ENCODE results near the gene SLC35F6.
"Not testable (repeated sequence)": the region's sequence is repeated elsewhere in the genome, so short reads cannot be mapped to it uniquely, and the experiment has no call there.

Gene SLC35F6

DNA sequence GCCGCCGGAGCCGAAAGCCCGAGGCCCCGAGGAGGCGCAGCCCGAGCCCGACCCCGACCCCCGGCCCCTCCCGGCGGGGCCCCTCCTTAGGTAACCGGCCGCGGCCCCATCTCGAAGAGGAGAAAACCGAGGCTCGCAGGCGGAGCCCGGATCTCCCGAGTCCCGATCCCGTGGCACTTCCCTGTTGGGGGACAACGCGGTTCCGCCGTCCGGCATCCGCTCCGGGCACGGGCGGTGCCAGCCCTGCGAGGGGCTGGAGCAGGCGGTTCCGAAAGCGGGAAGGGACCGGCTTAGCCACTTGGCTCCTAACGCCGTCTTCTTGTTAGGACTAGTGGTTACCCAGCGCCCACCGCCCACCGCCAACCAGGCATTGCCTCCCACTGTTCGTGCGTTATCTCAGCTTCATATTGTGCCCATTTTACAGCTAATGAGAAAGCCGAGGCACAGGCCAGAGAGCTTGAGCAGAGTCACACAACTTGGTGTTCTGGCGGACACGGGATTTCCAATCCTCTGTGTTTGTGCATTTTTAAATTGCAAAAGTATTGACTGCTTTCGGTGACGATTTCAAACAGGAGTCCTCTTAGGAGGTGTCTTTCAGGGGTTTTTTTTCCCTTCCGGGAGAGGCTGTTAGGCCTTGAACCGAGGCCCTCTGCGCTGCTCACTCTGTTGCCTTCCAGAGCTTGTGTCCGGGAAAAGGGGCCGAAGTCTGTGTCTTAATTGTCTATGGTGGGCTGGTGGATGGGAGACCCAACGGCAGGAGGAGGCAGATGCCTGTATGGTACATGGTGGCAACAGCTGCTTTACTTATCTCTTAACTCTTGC is 22.3 kb downstream of the SLC35F6 start:
- DNase-seq, result no peak

DNA sequence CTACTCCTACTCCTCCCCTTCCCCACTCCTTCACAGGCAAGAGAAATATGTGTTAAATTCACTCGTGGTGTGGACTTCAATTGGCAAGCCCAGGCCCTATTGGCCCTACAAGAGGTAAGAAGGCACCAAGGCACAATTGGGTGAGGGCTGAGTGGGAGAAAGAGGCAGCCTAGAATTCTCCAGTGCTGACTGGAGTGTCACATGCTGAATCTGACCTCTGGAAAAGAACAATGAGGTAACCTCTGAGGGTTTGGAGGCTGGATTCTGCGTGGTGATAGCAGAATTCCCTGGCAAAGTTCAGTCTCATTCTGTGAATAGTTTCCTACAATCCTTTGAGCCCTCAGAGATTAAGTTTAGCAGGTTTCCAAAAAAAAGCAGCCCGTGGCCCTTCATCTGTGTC is 28.6 kb downstream of the SLC35F6 start:
- DNase-seq, result no peak

- DNase-seq, result no peak
These were observed 29.4 kb downstream of the SLC35F6 start for GRCh38 chr2:26793518-26793917.

- DNase-seq, result not testable (repeated sequence)
These were observed 31.1 kb downstream of the SLC35F6 start for GRCh38 chr2:26795135-26795534.

- no peak for DNase-seq
These were observed 37.2 kb downstream of the SLC35F6 start for GRCh38 chr2:26801328-26801727.

DNA sequence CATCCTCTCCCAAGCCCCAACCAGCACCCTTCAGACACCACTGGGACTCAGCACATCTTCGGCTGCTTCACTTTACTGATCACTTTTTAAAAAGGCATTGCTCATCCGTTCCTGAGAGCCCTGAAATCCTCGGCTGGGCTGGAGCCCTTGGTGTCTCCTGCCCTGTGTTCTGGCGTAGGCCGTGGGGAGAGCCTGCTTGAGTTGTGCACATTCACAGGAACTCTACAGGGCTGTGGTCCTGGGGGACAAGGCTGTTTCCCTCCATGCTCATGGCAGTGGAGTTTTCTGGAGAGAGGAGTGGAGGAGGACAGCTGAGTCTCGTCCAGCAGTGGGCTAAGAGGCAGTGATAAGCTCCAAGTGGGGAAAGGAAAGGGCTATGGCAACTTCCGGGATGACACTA is 37.7 kb downstream of the SLC35F6 start:
- DNase-seq, result no peak

DNA sequence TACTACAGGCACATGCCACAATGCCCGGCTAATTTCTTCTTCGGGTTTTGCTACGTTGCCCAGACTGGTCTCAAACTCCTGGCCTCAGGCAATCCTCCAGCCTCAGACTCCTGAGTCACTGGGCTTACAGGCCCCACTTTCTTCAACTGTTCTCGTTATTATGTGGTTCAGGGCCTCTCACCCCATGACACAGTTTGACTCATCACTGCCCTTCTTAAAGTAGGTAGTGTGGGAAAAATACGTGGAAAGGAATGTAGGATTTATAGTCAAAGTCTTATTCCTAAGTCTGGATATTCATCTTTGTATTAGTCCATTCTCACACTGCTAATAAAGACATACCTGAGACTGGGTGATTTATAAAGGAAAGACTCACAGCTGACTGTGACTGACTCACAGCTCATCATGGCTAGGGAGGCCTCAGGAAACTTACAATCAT is 41.2 kb downstream of the SLC35F6 start:
- no peak for DNase-seq

DNA sequence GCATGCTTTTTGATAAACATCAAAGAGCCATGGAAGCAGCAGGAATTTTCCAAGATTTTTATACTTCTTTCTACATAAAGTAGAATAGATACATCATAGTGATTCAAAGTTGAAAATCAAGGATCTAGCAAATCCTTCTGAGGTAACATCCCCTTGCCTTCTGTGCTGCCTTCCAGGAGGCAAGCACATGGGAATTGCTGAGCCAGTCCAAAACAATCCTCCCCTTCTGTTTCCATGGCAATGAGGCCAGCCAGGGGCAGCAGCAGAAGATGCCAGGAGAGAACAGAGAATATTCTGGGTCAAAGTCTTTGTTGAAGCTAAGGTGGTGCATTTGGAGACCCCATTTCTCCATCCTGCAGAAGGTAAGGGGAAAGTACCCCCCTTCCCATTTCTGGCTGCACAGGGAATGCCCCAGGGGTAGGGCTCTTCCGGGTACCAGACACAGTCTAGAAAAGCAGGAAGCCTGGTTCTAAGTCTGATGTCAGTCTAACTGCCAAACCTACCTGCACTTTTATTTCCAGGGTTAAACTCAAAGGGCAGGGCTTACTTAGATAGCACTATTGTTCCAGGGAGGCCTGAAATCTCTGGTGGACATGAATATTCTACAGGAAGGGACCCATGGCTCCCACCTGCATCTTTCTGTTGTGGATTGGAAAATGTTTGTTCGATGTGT is 43.8 kb downstream of the SLC35F6 start:
- no peak for DNase-seq

- no peak for DNase-seq
These were observed 45.1 kb downstream of the SLC35F6 start for GRCh38 chr2:26809211-26809610.

DNA sequence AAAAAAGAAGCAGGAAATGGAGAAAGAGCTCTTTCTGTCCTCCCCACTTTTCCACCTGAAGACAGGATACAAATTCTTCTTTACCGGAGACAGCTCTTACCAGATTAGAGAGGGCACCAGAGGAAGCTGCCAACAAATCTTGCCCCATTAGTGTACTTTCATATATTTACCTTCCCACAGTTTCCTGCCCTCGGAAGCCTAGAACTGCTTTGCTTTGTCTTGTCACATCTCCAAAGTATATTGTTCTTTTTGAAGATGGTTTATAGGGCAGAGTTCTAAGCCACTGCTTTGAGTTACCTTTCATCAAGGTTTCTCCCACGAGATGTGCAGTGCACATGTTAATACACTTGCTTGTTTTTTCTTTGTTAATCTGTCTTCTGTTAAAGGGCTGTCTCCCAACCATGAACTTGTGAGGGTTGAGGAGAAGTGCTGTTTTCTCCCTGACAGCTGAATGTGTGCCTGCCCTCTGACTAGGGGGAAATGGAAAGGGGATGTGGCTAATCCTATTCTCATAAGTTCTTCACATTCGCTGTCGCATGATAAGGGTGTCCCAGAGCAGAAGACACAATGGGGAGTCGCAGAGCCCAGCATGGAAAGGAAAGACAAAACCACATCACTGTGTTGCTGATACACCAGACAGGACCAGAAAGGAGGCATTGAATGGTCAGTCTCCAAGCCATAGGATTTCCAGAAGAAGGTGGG is 45.9 kb downstream of the SLC35F6 start:
- DNase-seq, result no peak

GRCh38 chr2:26811261-26811660 is 47.2 kb downstream of the SLC35F6 start:
- DNase-seq, result no peak

GRCh38 chr2:26811791-26812694 is 48.0 kb downstream of the SLC35F6 start:
- no peak for DNase-seq

GRCh38 chr2:26812731-26813130 is 48.6 kb downstream of the SLC35F6 start:
- no peak for DNase-seq

DNA sequence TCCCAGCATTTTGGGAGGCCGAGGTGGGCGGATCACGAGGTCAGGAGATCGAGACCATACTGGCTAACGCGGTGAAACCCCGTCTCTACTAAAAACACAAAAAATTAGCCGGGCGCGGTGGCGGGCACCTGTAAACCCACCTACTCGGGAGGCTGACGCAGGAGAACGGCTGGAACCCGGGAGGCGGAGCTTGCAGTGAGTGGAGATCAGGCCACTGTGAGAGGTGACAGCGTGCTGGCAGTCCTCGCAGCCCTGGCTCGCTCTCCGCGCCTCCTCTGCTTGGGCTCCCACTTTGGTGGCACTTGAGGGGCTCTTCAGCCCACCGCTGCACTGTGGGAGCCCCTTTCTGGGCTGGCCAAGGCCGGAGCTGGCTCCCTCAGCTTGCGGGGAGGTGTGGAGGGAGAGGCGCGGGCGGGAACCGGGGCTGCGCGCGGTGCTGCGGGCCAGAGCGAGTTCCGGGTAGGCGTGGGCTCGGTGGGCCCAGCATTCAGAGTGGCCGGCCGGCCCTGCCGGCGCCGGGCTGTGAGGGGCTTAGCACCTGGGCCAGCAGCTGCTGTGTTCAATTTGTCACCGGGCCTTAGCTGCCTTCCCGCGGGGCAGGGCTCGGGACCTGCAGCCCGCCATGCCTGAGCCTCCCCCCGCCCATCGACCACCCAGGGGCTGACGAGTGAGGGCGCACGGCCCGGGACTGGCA is 50.1 kb downstream of the SLC35F6 start:
- DNase-seq, result not testable (repeated sequence)

- no peak for DNase-seq
These were observed 52.8 kb downstream of the SLC35F6 start for GRCh38 chr2:26816893-26817292.

GRCh38 chr2:26818255-26818654 is 54.2 kb downstream of the SLC35F6 start:
- no peak for DNase-seq

GRCh38 chr2:26818972-26819371 is 54.9 kb downstream of the SLC35F6 start:
- DNase-seq, result no peak

DNA sequence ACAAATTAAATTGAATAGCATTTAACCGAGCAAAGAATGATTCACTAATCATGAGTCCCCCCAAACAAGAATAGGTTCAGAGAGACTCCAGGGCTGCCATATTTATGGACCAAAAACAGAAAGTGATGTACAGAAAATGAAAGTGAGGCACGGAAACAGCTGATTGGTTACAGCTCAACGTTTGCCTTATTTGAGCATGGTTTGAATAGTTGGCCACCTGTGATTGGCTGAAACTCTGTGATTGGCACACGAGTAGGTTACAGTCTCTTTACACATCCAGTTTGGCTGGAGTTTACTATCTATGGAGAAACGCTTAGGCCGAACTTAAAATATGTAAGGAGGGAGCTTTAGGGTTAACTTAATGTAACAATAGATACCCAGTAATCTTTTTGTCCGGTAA is 56.8 kb downstream of the SLC35F6 start:
- no peak for DNase-seq

DNA sequence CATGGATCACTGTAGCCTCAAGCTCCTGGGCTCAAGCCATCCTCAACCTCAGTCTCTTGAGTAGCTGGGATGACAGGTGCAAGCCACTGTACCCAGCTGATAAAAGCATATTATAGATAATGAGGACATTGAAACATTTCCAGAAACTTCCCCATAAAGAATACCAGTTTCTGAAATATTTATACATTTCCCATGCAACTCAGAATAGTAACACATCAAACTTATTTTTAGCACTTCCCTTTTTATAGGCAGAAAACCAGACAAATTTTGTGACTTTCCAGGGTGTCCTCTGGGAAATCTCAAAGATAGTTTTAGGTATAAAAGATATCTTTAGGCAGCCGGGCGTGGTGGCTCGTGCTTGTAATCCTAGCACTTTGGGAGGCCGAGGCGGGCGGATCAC is 58.8 kb downstream of the SLC35F6 start:
- DNase-seq, result no peak
